ENCODE measurements around the gene MZT2B.
"Not testable (repeated sequence)": the region's sequence is repeated elsewhere in the genome, so short reads cannot be mapped to it uniquely, and the experiment has no call there.

DNA sequence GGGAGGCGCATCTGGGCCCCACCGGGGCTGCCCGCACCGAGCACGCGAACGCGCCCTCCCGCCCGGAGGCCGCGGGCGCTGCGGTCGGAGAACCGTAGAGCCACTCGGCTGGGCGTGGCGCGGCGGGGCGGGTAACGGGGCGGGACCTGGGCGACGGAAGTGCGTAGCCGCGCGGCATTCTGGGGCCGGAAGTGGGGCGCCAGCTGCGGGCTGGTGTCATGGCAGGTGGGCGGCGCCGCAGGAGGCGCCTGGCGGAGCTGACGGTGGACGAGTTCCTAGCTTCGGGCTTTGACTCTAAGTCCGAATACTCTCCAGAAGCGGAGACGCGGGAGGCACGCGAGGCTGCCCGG is 47.1 kb downstream of the MZT2B start:
- TF ChIP-seq, protein P1, sequence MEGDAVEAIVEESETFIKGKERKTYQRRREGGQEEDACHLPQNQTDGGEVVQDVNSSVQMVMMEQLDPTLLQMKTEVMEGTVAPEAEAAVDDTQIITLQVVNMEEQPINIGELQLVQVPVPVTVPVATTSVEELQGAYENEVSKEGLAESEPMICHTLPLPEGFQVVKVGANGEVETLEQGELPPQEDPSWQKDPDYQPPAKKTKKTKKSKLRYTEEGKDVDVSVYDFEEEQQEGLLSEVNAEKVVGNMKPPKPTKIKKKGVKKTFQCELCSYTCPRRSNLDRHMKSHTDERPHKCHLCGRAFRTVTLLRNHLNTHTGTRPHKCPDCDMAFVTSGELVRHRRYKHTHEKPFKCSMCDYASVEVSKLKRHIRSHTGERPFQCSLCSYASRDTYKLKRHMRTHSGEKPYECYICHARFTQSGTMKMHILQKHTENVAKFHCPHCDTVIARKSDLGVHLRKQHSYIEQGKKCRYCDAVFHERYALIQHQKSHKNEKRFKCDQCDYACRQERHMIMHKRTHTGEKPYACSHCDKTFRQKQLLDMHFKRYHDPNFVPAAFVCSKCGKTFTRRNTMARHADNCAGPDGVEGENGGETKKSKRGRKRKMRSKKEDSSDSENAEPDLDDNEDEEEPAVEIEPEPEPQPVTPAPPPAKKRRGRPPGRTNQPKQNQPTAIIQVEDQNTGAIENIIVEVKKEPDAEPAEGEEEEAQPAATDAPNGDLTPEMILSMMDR (conservative IDR thresholded peaks at IDR 0.05; ENCODE audit: low read length) = not testable (repeated sequence)
- TF ChIP-seq EZH2phosphoT487 (IDR thresholded peaks at IDR 0.05; ENCODE audit: borderline replicate concordance, low read depth, low read length) = not testable (repeated sequence)
